Kidney (tissue), 14 donors: ENCODE measurements around the gene CCDC71L. TPM values are rescaled to one million over a fixed set of nuclear protein-coding genes. Genes with fewer than 3 reads are reported as not detected.

ENCODE experiments used
- DNase-seq, 5 donors: peaks; one replicate each; pipeline ENCODE4 v3.0.0-alpha.2; 2013 to 2020
- FAIRE-seq: peaks from 2 replicates; lab custom pipeline; 2012; peaks lifted over from hg19 to GRCh38; lab: Jason Lieb, UNC
- H3K27ac ChIP-seq, 2 donors: one replicate each; pipeline ENCODE4 v1.7.0; 2013; ENCODE audit warnings: low read depth in 2 of 2, low read length in 2 of 2, inconsistent platforms in 1 of 2
- H3K27me3 ChIP-seq: one replicate; pipeline ENCODE4 v1.7.1; 2013; ENCODE audit warnings: low read length, inconsistent platforms; ENCODE audit not compliant: control insufficient read depth, insufficient read depth
- H3K36me3 ChIP-seq, 3 donors: one replicate each; pipeline versions ENCODE4 v1.7.0 to v1.7.1; 2013; ENCODE audit warnings: low read length in 3 of 3, control low read depth in 1 of 3, inconsistent platforms in 1 of 3; ENCODE audit not compliant: insufficient read depth in 3 of 3, control insufficient read depth in 2 of 3
- H3K4me1 ChIP-seq, 3 donors: one replicate each; pipeline versions ENCODE4 v1.7.0 to v1.7.1; 2013; ENCODE audit warnings: low read length in 3 of 3, inconsistent platforms in 1 of 3, low read depth in 1 of 3; ENCODE audit not compliant: control insufficient read depth in 2 of 3, insufficient read depth in 2 of 3
- H3K4me3 ChIP-seq, 3 donors: one replicate each; pipeline versions ENCODE4 v1.7.0 to v1.8.1; 2013; ENCODE audit warnings: low read length in 3 of 3, control low read depth in 1 of 3, inconsistent platforms in 1 of 3
- H3K9ac ChIP-seq, 3 donors: one replicate each; pipeline versions ENCODE4 v1.7.0 to v1.7.1; 2013; ENCODE audit warnings: low read length in 3 of 3, control low read depth in 1 of 3, inconsistent platforms in 1 of 3
- H3K9me3 ChIP-seq, 3 donors: one replicate each; pipeline versions ENCODE4 v1.7.0 to v1.7.1; 2013; ENCODE audit warnings: low read length in 3 of 3, control low read depth in 1 of 3, inconsistent platforms in 1 of 3; ENCODE audit not compliant: control insufficient read depth in 2 of 3, insufficient read depth in 1 of 3
- CTCF ChIP-seq: IDR thresholded peaks from 3 replicates; pipeline ENCODE4 v1.5.1; 2012; ENCODE audit warnings: mild to moderate bottlenecking, moderate library complexity, borderline replicate concordance; ENCODE audit not compliant: insufficient read depth; ENCODE audit errors: extremely low read depth
- intact Hi-C: fragments of 100-400 bp; cut with DNase I; formaldehyde crosslinking; loops from one replicate; pipeline ENCODE4 v1.11.1; 2022
- polyA plus RNA-seq: library from polyadenylated mRNA; stranded (reverse); fragments of 350-450 nt; fragmentation: Illumina TruSeq; extraction: RNeasy Lipid Tissue Mini Kit (QIAGEN cat#74804); gene quantifications from one replicate; pipeline ENCODE4 v1.2.3, GENCODE V29; 2014; ENCODE audit warnings: low read depth, low replicate concordance; ENCODE audit not compliant: insufficient read depth
- total RNA-seq: library from RNA; stranded (reverse); fragmentation: NEBNext Ultra II Directional; extraction: Animal tissue kit (Norgen Biotek cat#: 25700); gene quantifications from one replicate; pipeline ENCODE4 v1.2.1, GENCODE V29; 2021
- donor health status: control.
- donor health status: control.
- donor health status: control.
- donor health status: control.
- donor health status: control.
- donor health status: DM: yes; HTN: yes; CAD: no.
- donor health status: Normal renal cell carcinoma (clear cell type).

The CCDC71L gene
- total and polyA plus RNA-seq, 2 donors from 2014 or later = 9.4 to 26.2 TPM

DNA sequence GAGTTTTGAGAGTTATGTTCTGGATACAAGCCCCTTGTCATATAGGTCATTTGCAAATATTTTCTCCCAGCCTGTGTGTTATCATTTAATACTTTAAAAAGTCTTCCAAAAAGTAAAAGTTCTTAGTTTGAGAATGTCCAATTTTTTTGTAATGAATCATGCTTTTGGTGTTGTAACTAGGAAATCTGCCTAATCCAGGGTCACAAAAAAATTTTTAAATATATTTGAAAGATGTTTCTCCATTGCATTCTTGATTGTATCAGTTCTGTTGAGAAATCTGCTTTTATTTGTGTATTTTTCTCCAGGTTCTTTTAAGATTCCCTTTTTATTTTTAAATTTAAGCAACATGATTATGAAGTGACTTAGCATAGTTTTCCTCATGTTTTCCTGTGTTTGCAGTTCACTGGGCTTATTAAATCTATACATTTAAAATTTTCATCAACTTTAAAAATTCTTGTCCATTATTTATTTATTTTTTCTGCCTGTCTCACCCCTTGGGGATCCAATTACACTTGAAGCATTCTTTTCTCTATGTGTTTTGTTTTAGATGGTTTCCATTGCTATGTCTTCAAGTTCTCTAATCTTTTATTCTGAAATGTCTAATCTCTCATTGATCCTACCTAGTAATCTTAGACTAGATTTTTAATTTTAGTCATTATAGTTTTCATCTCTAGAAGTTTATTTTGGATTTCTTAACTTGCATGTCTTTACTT lies 47.0 kb downstream of the CCDC71L start:
- Histone ChIP-seq H3K9me3 (peaks cover 0 to 8% (median 0%) of the 10 kb centered on the region in 3 donors), H3K27me3 (no peaks in the 10 kb centered on the region), H3K9ac (no peak overlapping the region), H3K4me3 (no peak overlapping the region), H3K27ac (no peak overlapping the region), H3K4me1 (peaks cover 0 to 5% (median 0%) of the 10 kb centered on the region in 3 donors), H3K36me3 (no peaks in the 10 kb centered on the region)
- FAIRE-seq (no peak), DNase-seq (no peak)
- TF ChIP-seq CTCF = no peak
- intact Hi-C loops = no loop called here

DNA sequence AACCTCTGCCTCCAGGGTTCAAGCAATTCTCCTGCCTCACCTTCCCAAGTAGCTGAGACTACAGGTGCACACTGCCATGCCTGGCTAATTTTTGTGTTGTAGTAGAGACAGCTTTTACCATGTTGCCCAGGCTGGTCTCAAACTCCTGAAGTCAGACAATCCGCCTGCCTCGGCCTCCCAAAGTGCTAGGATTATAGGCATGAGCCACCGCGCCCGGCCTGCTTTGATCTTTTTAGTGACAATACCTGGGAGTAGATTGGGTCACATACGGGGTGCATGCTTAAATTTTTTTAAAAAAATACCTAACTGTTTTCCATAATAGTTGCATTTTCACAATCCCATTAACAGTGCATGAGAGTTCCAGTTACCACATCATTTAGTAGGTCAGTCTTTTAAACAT lies 47.7 kb downstream of the CCDC71L start:
- H3K4me3 ChIP-seq = no peak overlapping the region
- intact Hi-C loops = no loop called here
- FAIRE-seq (no peak), DNase-seq (no peak)
- TF ChIP-seq CTCF = no peak
- H3K27me3 ChIP-seq = no peaks in the 10 kb centered on the region
- H3K9ac ChIP-seq = no peak overlapping the region
- H3K36me3 ChIP-seq = no peaks in the 10 kb centered on the region
- peaks cover 0 to 3% (median 0%) of the 10 kb centered on the region in 3 donors for H3K4me1 ChIP-seq
- peaks cover 0 to 8% (median 0%) of the 10 kb centered on the region in 3 donors for H3K9me3 ChIP-seq
- H3K27ac ChIP-seq = no peak overlapping the region

GRCh38 chr7:106612432-106612831 lies 48.5 kb downstream of the CCDC71L start:
- Histone ChIP-seq H3K4me3 (no peak overlapping the region), H3K9me3 (peaks cover 0 to 8% (median 0%) of the 10 kb centered on the region in 3 donors), H3K27ac (no peak overlapping the region), H3K4me1 (no peaks in the 10 kb centered on the region), H3K36me3 (no peaks in the 10 kb centered on the region), H3K9ac (no peak overlapping the region), H3K27me3 (no peaks in the 10 kb centered on the region)
- no peak for FAIRE-seq
- no peak for DNase-seq
- TF ChIP-seq CTCF = no peak
- intact Hi-C loops = no loop called here
